A549 treated with GW870086 at 1 μM for 4 hours (cell line): Measurements from ENCODE around the gene TRAPPC4. TPM values are rescaled to one million over a fixed set of nuclear protein-coding genes. Genes with fewer than 3 reads are reported as not detected.

Experiments used
- total RNA-seq: library from RNA; stranded (reverse); fragments of 200-300 nt; extraction: Qiagen RNA extraction; gene quantifications from 5 replicates; pipeline ENCODE4 v1.2.3, GENCODE V29; 2022; ENCODE audit warnings: low read depth

TRAPPC4 gene
- total RNA-seq, result 57.3 to 62.5 TPM (median 60.8 TPM) in 5 replicates

GRCh38 chr11:119018074-119018938 lies at the start of gene TRAPPC4, which contains the start of gene RPS25:
Gene TRAPPC4 (plus strand): TSS chr11:119018766. CDS start chr11:119018796, 30 bp downstream.
Gene RPS25 (minus strand): TSS chr11:119018343. CDS start chr11:119018284, 59 bp downstream.

GRCh38 chr11:118971646-118972045 lies 46.9 kb upstream of the TRAPPC4 start, which contains the start of gene FOXR1:
Gene FOXR1 (plus strand): TSS chr11:118971761. CDS start chr11:118971932, 171 bp downstream.

GRCh38 chr11:118997627-118998387 lies 20.8 kb upstream of the TRAPPC4 start, which contains the start of gene CENATAC:
Gene CENATAC (plus strand): TSS chr11:118998138. CDS start chr11:118998198, 60 bp downstream.

GRCh38 chr11:119030329-119031047 lies 11.9 kb downstream of the TRAPPC4 start, which contains the start of gene SLC37A4:
Gene SLC37A4 (minus strand): TSS chr11:119030877.

GRCh38 chr11:119057000-119057769 lies 38.6 kb downstream of the TRAPPC4 start, which contains the start of gene HYOU1:
Gene HYOU1 (minus strand): TSS chr11:119057205. CDS start chr11:119056160, 1,045 bp downstream.

GRCh38 chr11:119067371-119068222 lies 49.0 kb downstream of the TRAPPC4 start, which contains the start of gene VPS11:
Gene VPS11 (plus strand): TSS chr11:119067818. CDS start chr11:119067824, 6 bp downstream.

Other genes starting within 250 kb of the TRAPPC4 start
- 19.0 to 31.5 TPM (median 24.5 TPM) in 5 replicates for gene DDX6, start 227.6 kb upstream of the TRAPPC4 start, total RNA-seq
- 0.06 to 0.26 TPM (median 0.14 TPM) in 5 replicates for gene CXCR5, start 134.9 kb upstream of the TRAPPC4 start, total RNA-seq
- 126 to 208 TPM (median 188 TPM) in 5 replicates for gene BCL9L, start 92.8 kb upstream of the TRAPPC4 start, total RNA-seq
- 0.41 to 1.1 TPM (median 0.70 TPM) in 5 replicates for gene UPK2, start 62.5 kb upstream of the TRAPPC4 start, total RNA-seq
- gene FOXR1, start 47.0 kb upstream of the TRAPPC4 start, total RNA-seq, result not detected in 5 replicates
- gene CENATAC, start 20.6 kb upstream of the TRAPPC4 start, total RNA-seq, result 10.7 to 16.4 TPM (median 12.1 TPM) in 5 replicates
- gene RPS25, start 423 bp upstream of the TRAPPC4 start, total RNA-seq, result 809 to 1,089 TPM (median 832 TPM) in 5 replicates
- 10.4 to 12.9 TPM (median 12.2 TPM) in 5 replicates for gene SLC37A4, start 12.1 kb downstream of the TRAPPC4 start, total RNA-seq
- 40.5 to 46.9 TPM (median 45.4 TPM) in 5 replicates for gene HYOU1, start 38.4 kb downstream of the TRAPPC4 start, total RNA-seq
- 11.2 to 13.2 TPM (median 11.8 TPM) in 5 replicates for gene VPS11, start 49.1 kb downstream of the TRAPPC4 start, total RNA-seq
- gene HMBS, start 66.1 kb downstream of the TRAPPC4 start, total RNA-seq, result 46.9 to 53.3 TPM (median 50.0 TPM) in 5 replicates
- gene DPAGT1, start 83.1 kb downstream of the TRAPPC4 start, total RNA-seq, result 34.8 to 40.4 TPM (median 38.9 TPM) in 5 replicates
- 3.1 to 5.6 TPM (median 5.4 TPM) in 5 replicates for gene C2CD2L, start 88.6 kb downstream of the TRAPPC4 start, total RNA-seq
- 8.1 to 11.2 TPM (median 10.1 TPM) in 5 replicates for gene HINFP, start 102.8 kb downstream of the TRAPPC4 start, total RNA-seq
- gene ABCG4, start 130.3 kb downstream of the TRAPPC4 start, total RNA-seq, result 0.24 to 0.37 TPM (median 0.30 TPM) in 5 replicates
- gene NLRX1, start 150.0 kb downstream of the TRAPPC4 start, total RNA-seq, result 9.2 to 11.5 TPM (median 10.2 TPM) in 5 replicates
- 0.08 to 0.34 TPM (median 0.30 TPM) in 3 of 5 replicates, not detected in the others for gene NHERF4, start 166.7 kb downstream of the TRAPPC4 start, total RNA-seq
- gene CBL, start 187.6 kb downstream of the TRAPPC4 start, total RNA-seq, result 5.4 to 9.4 TPM (median 8.4 TPM) in 5 replicates